Central memory CD8-positive, alpha-beta T cell (primary cell): ENCODE data around the gene SAMD13.

ENCODE experiments used
- ATAC-seq: fragments of 150-1000 bp; cut with Tn5 transposase; replicated peaks from 2 replicates; pipeline ENCODE4 v1.10.0; 2022; ENCODE audit warnings: mild to moderate bottlenecking, moderate FRiP score, moderate number of reproducible peaks; ENCODE audit not compliant: poor library complexity, severe bottlenecking; ENCODE audit errors: extremely low read depth
- DNase-seq, 2 donors: peaks; one replicate each; pipeline ENCODE4 v3.0.0; 2021; ENCODE audit warnings: low spot score in 2 of 2
- H3K27ac Mint-ChIP-seq: one replicate; pipeline ENCODE4 v1.8.0; 2022; ENCODE audit warnings: low read depth, mild to moderate bottlenecking, moderate library complexity, mixed read lengths
- H3K27me3 Mint-ChIP-seq: one replicate; pipeline ENCODE4 v1.8.0; 2022; ENCODE audit warnings: mixed read lengths
- H3K36me3 Mint-ChIP-seq: one replicate; pipeline ENCODE4 v1.8.0; 2022; ENCODE audit warnings: mild to moderate bottlenecking, moderate library complexity, mixed read lengths; ENCODE audit not compliant: insufficient read depth
- H3K4me1 Mint-ChIP-seq: one replicate; pipeline ENCODE4 v1.8.0; 2022; ENCODE audit warnings: mixed read lengths
- H3K4me3 Mint-ChIP-seq: one replicate; pipeline ENCODE4 v1.8.0; 2022; ENCODE audit warnings: mild to moderate bottlenecking, moderate library complexity, mixed read lengths
- H3K9me3 Mint-ChIP-seq: one replicate; pipeline ENCODE4 v1.8.0; 2022; ENCODE audit warnings: mixed read lengths

Gene SAMD13

GRCh38 chr1:84319662-84320061 is 18.2 kb downstream of the SAMD13 start:
- Mint-ChIP-seq H3K27ac (no peak overlapping the region), H3K27me3 (peaks cover 39% of the 10 kb centered on the region), H3K9me3 (no peaks in the 10 kb centered on the region), H3K4me1 (peaks cover 6% of the 10 kb centered on the region), H3K4me3 (no peak overlapping the region), H3K36me3 (peaks cover 3% of the 10 kb centered on the region)
- DNase-seq (no peak), ATAC-seq (no peak)

GRCh38 chr1:84327830-84328229 is 26.3 kb downstream of the SAMD13 start:
- ATAC-seq, result no peak

GRCh38 chr1:84330125-84330984 is 28.8 kb downstream of the SAMD13 start:
- Mint-ChIP-seq H3K27ac (no peak overlapping the region), H3K4me1 (no peaks in the 10 kb centered on the region), H3K36me3 (no peaks in the 10 kb centered on the region), H3K4me3 (no peak overlapping the region), H3K27me3 (no peaks in the 10 kb centered on the region), H3K9me3 (no peaks in the 10 kb centered on the region)
- DNase-seq (no peak), ATAC-seq (no peak)

More at GRCh38 chr1:84327830-84328229, 26.3 kb downstream of the SAMD13 start:
- no peak overlapping the region for H3K27ac Mint-ChIP-seq
- no peaks in the 10 kb centered on the region for H3K36me3 Mint-ChIP-seq
- H3K9me3 Mint-ChIP-seq, result no peaks in the 10 kb centered on the region
- DNase-seq, result no peak
- H3K4me1 Mint-ChIP-seq, result no peaks in the 10 kb centered on the region
- H3K4me3 Mint-ChIP-seq, result no peak overlapping the region
- no peaks in the 10 kb centered on the region for H3K27me3 Mint-ChIP-seq

GRCh38 chr1:84339503-84339902 is 38.0 kb downstream of the SAMD13 start:
- Mint-ChIP-seq H3K4me3 (no peak overlapping the region), H3K27me3 (peaks cover 32% of the 10 kb centered on the region), H3K9me3 (no peaks in the 10 kb centered on the region), H3K27ac (no peak overlapping the region), H3K4me1 (no peaks in the 10 kb centered on the region), H3K36me3 (no peaks in the 10 kb centered on the region)
- no peak for ATAC-seq
- DNase-seq, result no peak

- H3K4me3 Mint-ChIP-seq, result no peak overlapping the region
- no peak overlapping the region for H3K27ac Mint-ChIP-seq
- ATAC-seq, result no peak
- H3K36me3 Mint-ChIP-seq, result no peaks in the 10 kb centered on the region
- no peak for DNase-seq
- H3K9me3 Mint-ChIP-seq, result no peaks in the 10 kb centered on the region
- peaks cover 24% of the 10 kb centered on the region for H3K27me3 Mint-ChIP-seq
- H3K4me1 Mint-ChIP-seq, result no peaks in the 10 kb centered on the region
These were observed 42.8 kb downstream of the SAMD13 start for GRCh38 chr1:84344286-84344685.

- Mint-ChIP-seq H3K4me3 (no peak overlapping the region), H3K27me3 (peaks cover 15% of the 10 kb centered on the region), H3K4me1 (no peaks in the 10 kb centered on the region), H3K27ac (no peak overlapping the region), H3K9me3 (no peaks in the 10 kb centered on the region), H3K36me3 (peaks cover 1% of the 10 kb centered on the region)
- DNase-seq (no peak), ATAC-seq (no peak)
These were observed 43.7 kb downstream of the SAMD13 start for GRCh38 chr1:84345220-84345619.

- H3K4me1 Mint-ChIP-seq, result no peaks in the 10 kb centered on the region
- DNase-seq (no peak), ATAC-seq (no peak)
- H3K9me3 Mint-ChIP-seq, result no peaks in the 10 kb centered on the region
- H3K27me3 Mint-ChIP-seq, result peaks cover 16% of the 10 kb centered on the region
- no peak overlapping the region for H3K27ac Mint-ChIP-seq
- H3K36me3 Mint-ChIP-seq, result peaks cover 1% of the 10 kb centered on the region
- H3K4me3 Mint-ChIP-seq, result no peak overlapping the region
These were observed 45.9 kb downstream of the SAMD13 start for GRCh38 chr1:84347271-84347931.

- Mint-ChIP-seq H3K4me3 (no peak overlapping the region), H3K4me1 (no peaks in the 10 kb centered on the region), H3K27me3 (peaks cover 16% of the 10 kb centered on the region), H3K9me3 (no peaks in the 10 kb centered on the region), H3K27ac (no peak overlapping the region), H3K36me3 (peaks cover 1% of the 10 kb centered on the region)
- ATAC-seq, result no peak
- DNase-seq, result no peak
These were observed 46.5 kb downstream of the SAMD13 start for GRCh38 chr1:84347932-84348555.

GRCh38 chr1:84348759-84349158 is 47.3 kb downstream of the SAMD13 start:
- ATAC-seq (no peak), DNase-seq (no peak)
- H3K4me3 Mint-ChIP-seq, result no peak overlapping the region
- H3K4me1 Mint-ChIP-seq, result no peaks in the 10 kb centered on the region
- H3K27ac Mint-ChIP-seq, result no peak overlapping the region
- peaks cover 1% of the 10 kb centered on the region for H3K36me3 Mint-ChIP-seq
- H3K27me3 Mint-ChIP-seq, result peaks cover 20% of the 10 kb centered on the region
- no peaks in the 10 kb centered on the region for H3K9me3 Mint-ChIP-seq

GRCh38 chr1:84350104-84350503 is 48.6 kb downstream of the SAMD13 start:
- Mint-ChIP-seq H3K9me3 (no peaks in the 10 kb centered on the region), H3K27ac (no peak overlapping the region), H3K27me3 (peaks cover 33% of the 10 kb centered on the region), H3K4me3 (no peak overlapping the region), H3K4me1 (no peaks in the 10 kb centered on the region), H3K36me3 (peaks cover 2% of the 10 kb centered on the region)
- no peak for ATAC-seq
- DNase-seq, result no peak

GRCh38 chr1:84350550-84350949 is 49.0 kb downstream of the SAMD13 start:
- ATAC-seq, result no peak
- no peaks in the 10 kb centered on the region for H3K4me1 Mint-ChIP-seq
- peaks cover 33% of the 10 kb centered on the region for H3K27me3 Mint-ChIP-seq
- H3K9me3 Mint-ChIP-seq, result no peaks in the 10 kb centered on the region
- peaks cover 2% of the 10 kb centered on the region for H3K36me3 Mint-ChIP-seq
- no peak for DNase-seq
- H3K4me3 Mint-ChIP-seq, result no peak overlapping the region
- H3K27ac Mint-ChIP-seq, result no peak overlapping the region

GRCh38 chr1:84352298-84353106 is 51.0 kb downstream of the SAMD13 start:
- no peaks in the 10 kb centered on the region for H3K9me3 Mint-ChIP-seq
- no peak for ATAC-seq
- H3K27me3 Mint-ChIP-seq, result peaks cover 43% of the 10 kb centered on the region
- peaks cover 2% of the 10 kb centered on the region for H3K36me3 Mint-ChIP-seq
- H3K27ac Mint-ChIP-seq, result no peak overlapping the region
- H3K4me3 Mint-ChIP-seq, result no peak overlapping the region
- no peak for DNase-seq
- H3K4me1 Mint-ChIP-seq, result no peaks in the 10 kb centered on the region
